Endodermal cell (in vitro differentiated cells): Measurements from ENCODE around the gene ABCE1. TPM values are rescaled to one million over a fixed set of nuclear protein-coding genes. Genes with fewer than 3 reads are reported as not detected.

ENCODE experiments used
- DNase-seq: peaks from one replicate; pipeline ENCODE4 v3.0.0-alpha.2; 2017
- H3K27ac ChIP-seq: 2 replicates; pipeline ENCODE4 v1.5.1; 2013; ENCODE audit warnings: mild to moderate bottlenecking, low read depth, low read length, moderate library complexity
- H3K27me3 ChIP-seq: 2 replicates; pipeline ENCODE4 v1.6.1; 2013; ENCODE audit warnings: mild to moderate bottlenecking, low read length, moderate library complexity; ENCODE audit not compliant: insufficient read depth, control insufficient read depth, poor library complexity, severe bottlenecking
- H3K36me3 ChIP-seq: 2 replicates; pipeline ENCODE4 v1.7.0; 2013; ENCODE audit warnings: mild to moderate bottlenecking, low read length, moderate library complexity; ENCODE audit not compliant: control insufficient read depth, insufficient read depth
- H3K4me1 ChIP-seq: one replicate; pipeline ENCODE4 v1.7.0; 2013; ENCODE audit warnings: low read length; ENCODE audit not compliant: control insufficient read depth, insufficient read depth
- H3K4me3 ChIP-seq: 2 replicates; pipeline ENCODE4 v1.5.1; 2013; ENCODE audit warnings: mild to moderate bottlenecking, low read length, moderate library complexity
- H3K9ac ChIP-seq: 2 replicates; pipeline ENCODE4 v1.6.1; 2013; ENCODE audit warnings: mild to moderate bottlenecking, low read length, moderate library complexity; ENCODE audit not compliant: poor library complexity, severe bottlenecking; ENCODE audit errors: extremely low read depth
- H3K9me3 ChIP-seq: 2 replicates; pipeline ENCODE4 v1.6.1; 2013; ENCODE audit warnings: mild to moderate bottlenecking, low read length, moderate library complexity; ENCODE audit not compliant: control insufficient read depth
- H3K27ac Mint-ChIP-seq: 2 replicates; pipeline ENCODE4 v1.8.0; 2020; ENCODE audit warnings: mixed read lengths
- H3K27me3 Mint-ChIP-seq: 2 replicates; pipeline ENCODE4 v1.8.0; 2021; ENCODE audit warnings: mild to moderate bottlenecking, mixed read lengths; ENCODE audit not compliant: insufficient read depth
- H3K36me3 Mint-ChIP-seq: 2 replicates; pipeline ENCODE4 v1.8.0; 2020; ENCODE audit warnings: low read depth, mixed read lengths
- H3K4me1 Mint-ChIP-seq: 2 replicates; pipeline ENCODE4 v1.8.0; 2020; ENCODE audit warnings: mixed read lengths
- H3K4me3 Mint-ChIP-seq: 2 replicates; pipeline ENCODE4 v1.8.0; 2020; ENCODE audit warnings: mild to moderate bottlenecking, moderate library complexity, mixed read lengths
- H3K9me3 Mint-ChIP-seq: 2 replicates; pipeline ENCODE4 v1.8.0; 2020; ENCODE audit warnings: mild to moderate bottlenecking, mixed read lengths
- CTCF ChIP-seq: fragments of 200-600 bp; sonication (generic); conservative IDR thresholded peaks from 2 replicates; pipeline ENCODE4 v1.5.0; 2021; ENCODE audit warnings: antibody characterized with exemption, mild to moderate bottlenecking
- WGBS, 2 experiments: methylation state at CpG; one replicate each; pipeline versions ENCODE4 v1.1.5 to v1.1.7; 2013; ENCODE audit warnings: missing lambda C conversion rate in 2 of 2, mixed read lengths in 1 of 2; ENCODE audit not compliant: insufficient coverage in 1 of 2, insufficient read length in 1 of 2; 5-methylcytosine and 5-hydroxymethylcytosine counted together
- total RNA-seq, 2 donors: library from RNA; stranded (reverse); fragmentation: NEBNext Ultra II Directional in 1 of 2; extraction: Animal tissue kit (Norgen Biotek cat#: 25700) in 1 of 2; gene quantifications; 2 replicates in 1 of 2; 3 replicates in 1 of 2; pipeline ENCODE4 v1.2.1, GENCODE V29; 2021

Gene ABCE1
- total RNA-seq, 2 donors from 2014 or later = 67.2 to 80.7 TPM

GRCh38 chr4:145071560-145071959 is 26.6 kb upstream of the ABCE1 start:
- no peak overlapping the region for H3K4me3 Mint-ChIP-seq
- 88 to 100% methylated on average over 1 to 2 of the region's 2 CpGs for WGBS, 2 experiments

GRCh38 chr4:145075742-145076468 is 22.2 kb upstream of the ABCE1 start:
- Histone ChIP-seq H3K9me3 (peaks cover 15% of the 10 kb centered on the region), H3K4me1 (no peaks in the 10 kb centered on the region), H3K9ac (no peak overlapping the region), H3K36me3 (peaks cover 31% of the 10 kb centered on the region), H3K27me3 (no peaks in the 10 kb centered on the region), H3K27ac (no peak overlapping the region), H3K4me3 (no peak overlapping the region)
- H3K27ac Mint-ChIP-seq = no peak overlapping the region
- no peaks in the 10 kb centered on the region for H3K4me1 Mint-ChIP-seq
- H3K9me3 Mint-ChIP-seq = peaks cover 15% of the 10 kb centered on the region
- WGBS, 2 experiments = 94% methylated on average over 1 of the region's 1 CpG; no CpG with 5 or more reads in 1 of the 2 experiments
- no peak for DNase-seq
- TF ChIP-seq CTCF = no peak
- H3K27me3 Mint-ChIP-seq = no peaks in the 10 kb centered on the region
- H3K36me3 Mint-ChIP-seq = peaks cover 49% of the 10 kb centered on the region
- no peak overlapping the region for H3K4me3 Mint-ChIP-seq

More at GRCh38 chr4:145071560-145071959, 26.6 kb upstream of the ABCE1 start:
- peaks cover 17% of the 10 kb centered on the region for H3K36me3 Mint-ChIP-seq
- H3K4me3 ChIP-seq = no peak overlapping the region
- no peak for DNase-seq
- H3K9me3 ChIP-seq = no peaks in the 10 kb centered on the region
- no peak overlapping the region for H3K9ac ChIP-seq
- peaks cover 2% of the 10 kb centered on the region for H3K4me1 Mint-ChIP-seq
- TF ChIP-seq CTCF = no peak
- H3K27me3 Mint-ChIP-seq = no peaks in the 10 kb centered on the region
- H3K27ac Mint-ChIP-seq = no peak overlapping the region
- H3K27ac ChIP-seq = no peak overlapping the region
- no peaks in the 10 kb centered on the region for H3K4me1 ChIP-seq
- H3K27me3 ChIP-seq = no peaks in the 10 kb centered on the region
- no peaks in the 10 kb centered on the region for H3K9me3 Mint-ChIP-seq
- H3K36me3 ChIP-seq = peaks cover 14% of the 10 kb centered on the region

GRCh38 chr4:145076469-145076855 is 21.6 kb upstream of the ABCE1 start:
- H3K27me3 Mint-ChIP-seq = no peaks in the 10 kb centered on the region
- no peak overlapping the region for H3K4me3 ChIP-seq
- H3K27ac Mint-ChIP-seq = no peak overlapping the region
- peaks cover 49% of the 10 kb centered on the region for H3K36me3 Mint-ChIP-seq
- no peak for DNase-seq
- H3K27ac ChIP-seq = no peak overlapping the region
- no peak for TF ChIP-seq CTCF
- no peaks in the 10 kb centered on the region for H3K4me1 ChIP-seq
- H3K9me3 Mint-ChIP-seq = peaks cover 15% of the 10 kb centered on the region
- H3K4me3 Mint-ChIP-seq = no peak overlapping the region
- peaks cover 15% of the 10 kb centered on the region for H3K9me3 ChIP-seq
- WGBS, 2 experiments = 87 to 91% methylated on average over 2 of the region's 2 CpGs
- H3K4me1 Mint-ChIP-seq = no peaks in the 10 kb centered on the region
- H3K27me3 ChIP-seq = no peaks in the 10 kb centered on the region
- H3K9ac ChIP-seq = no peak overlapping the region
- peaks cover 36% of the 10 kb centered on the region for H3K36me3 ChIP-seq
